GM19452 (cell line): Measurements from ENCODE around the gene MAP1A.
"Not testable (repeated sequence)": the region's sequence is repeated elsewhere in the genome, so short reads cannot be mapped to it uniquely, and the experiment has no call there.

Experiments
- ATAC-seq: cut with Tn5 transposase; IDR thresholded peaks from one replicate; pipeline ENCODE4 v1.9.1; 2021; ENCODE audit not compliant: unreplicated experiment

MAP1A gene

GRCh38 chr15:43528542-43529007 is 11.2 kb downstream of the MAP1A start:
- ATAC-seq: no peak

GRCh38 chr15:43529141-43529540 is 11.7 kb downstream of the MAP1A start:
- no peak for ATAC-seq

GRCh38 chr15:43529587-43530345 is 12.4 kb downstream of the MAP1A start:
- no peak for ATAC-seq

GRCh38 chr15:43531018-43531670 is 13.7 kb downstream of the MAP1A start:
- ATAC-seq: no peak

GRCh38 chr15:43532826-43533225 is 15.4 kb downstream of the MAP1A start:
- not testable (repeated sequence) for ATAC-seq

- no peak for ATAC-seq
Observed at GRCh38 chr15:43534897-43535296, 17.5 kb downstream of the MAP1A start.

- ATAC-seq: no peak
Observed at GRCh38 chr15:43538091-43538490, 20.7 kb downstream of the MAP1A start.

- no peak for ATAC-seq
Observed at GRCh38 chr15:43541785-43542184, 24.4 kb downstream of the MAP1A start.

GRCh38 chr15:43544266-43544665 is 26.9 kb downstream of the MAP1A start:
- no peak for ATAC-seq

GRCh38 chr15:43545426-43545825 is 28.0 kb downstream of the MAP1A start:
- ATAC-seq: no peak

GRCh38 chr15:43547539-43547938 is 30.1 kb downstream of the MAP1A start:
- ATAC-seq: no peak

- no peak for ATAC-seq
Observed at GRCh38 chr15:43550527-43551363, 33.3 kb downstream of the MAP1A start.

GRCh38 chr15:43552256-43552655 is 34.8 kb downstream of the MAP1A start:
- no peak for ATAC-seq

GRCh38 chr15:43552986-43553385 is 35.6 kb downstream of the MAP1A start:
- no peak for ATAC-seq

GRCh38 chr15:43562753-43563152 is 45.3 kb downstream of the MAP1A start:
- ATAC-seq: not testable (repeated sequence)

GRCh38 chr15:43563793-43564192 is 46.4 kb downstream of the MAP1A start:
- ATAC-seq: not testable (repeated sequence)

GRCh38 chr15:43566615-43567014 is 49.2 kb downstream of the MAP1A start:
- ATAC-seq: not testable (repeated sequence)

GRCh38 chr15:43574607-43575006 is 57.2 kb downstream of the MAP1A start:
- not testable (repeated sequence) for ATAC-seq
